AG09319 (cell line): Measurements from ENCODE around the gene ITGB3.

Experiments used
- DNase-seq: peaks from one replicate; pipeline ENCODE4 v3.0.0-alpha.2; 2010; ENCODE audit warnings: low read depth; ENCODE audit errors: extremely low read depth
- TF ChIP-seq, protein P1 (sequence below): IDR thresholded peaks from 2 replicates; pipeline ENCODE4 v1.5.1; 2011; ENCODE audit warnings: low read depth, mild to moderate bottlenecking, inconsistent platforms, low read length, moderate library complexity

ITGB3 gene

DNA sequence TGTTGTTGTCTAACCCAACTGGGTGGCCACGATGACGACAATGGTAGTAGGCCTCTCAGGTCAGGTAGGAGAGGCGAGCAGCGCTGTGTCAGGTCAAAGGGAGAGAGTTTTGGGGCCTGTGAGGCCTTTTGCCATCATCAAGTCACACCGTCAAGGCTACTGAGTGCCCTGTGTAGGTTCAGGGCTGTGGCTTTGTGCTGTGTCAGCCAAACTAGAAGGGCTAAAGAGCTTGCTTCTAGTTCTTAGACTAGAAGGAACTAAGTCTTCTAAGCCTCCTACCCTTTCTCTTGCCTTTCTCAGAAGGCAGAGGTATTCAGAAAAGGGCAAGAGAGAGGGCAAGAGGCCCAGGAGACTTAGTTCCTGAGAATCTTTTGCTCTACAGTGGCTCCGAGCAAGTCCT is 45.1 kb downstream of the ITGB3 start:
- TF ChIP-seq, protein P1, sequence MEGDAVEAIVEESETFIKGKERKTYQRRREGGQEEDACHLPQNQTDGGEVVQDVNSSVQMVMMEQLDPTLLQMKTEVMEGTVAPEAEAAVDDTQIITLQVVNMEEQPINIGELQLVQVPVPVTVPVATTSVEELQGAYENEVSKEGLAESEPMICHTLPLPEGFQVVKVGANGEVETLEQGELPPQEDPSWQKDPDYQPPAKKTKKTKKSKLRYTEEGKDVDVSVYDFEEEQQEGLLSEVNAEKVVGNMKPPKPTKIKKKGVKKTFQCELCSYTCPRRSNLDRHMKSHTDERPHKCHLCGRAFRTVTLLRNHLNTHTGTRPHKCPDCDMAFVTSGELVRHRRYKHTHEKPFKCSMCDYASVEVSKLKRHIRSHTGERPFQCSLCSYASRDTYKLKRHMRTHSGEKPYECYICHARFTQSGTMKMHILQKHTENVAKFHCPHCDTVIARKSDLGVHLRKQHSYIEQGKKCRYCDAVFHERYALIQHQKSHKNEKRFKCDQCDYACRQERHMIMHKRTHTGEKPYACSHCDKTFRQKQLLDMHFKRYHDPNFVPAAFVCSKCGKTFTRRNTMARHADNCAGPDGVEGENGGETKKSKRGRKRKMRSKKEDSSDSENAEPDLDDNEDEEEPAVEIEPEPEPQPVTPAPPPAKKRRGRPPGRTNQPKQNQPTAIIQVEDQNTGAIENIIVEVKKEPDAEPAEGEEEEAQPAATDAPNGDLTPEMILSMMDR: no peak
- DNase-seq: no peak

DNA sequence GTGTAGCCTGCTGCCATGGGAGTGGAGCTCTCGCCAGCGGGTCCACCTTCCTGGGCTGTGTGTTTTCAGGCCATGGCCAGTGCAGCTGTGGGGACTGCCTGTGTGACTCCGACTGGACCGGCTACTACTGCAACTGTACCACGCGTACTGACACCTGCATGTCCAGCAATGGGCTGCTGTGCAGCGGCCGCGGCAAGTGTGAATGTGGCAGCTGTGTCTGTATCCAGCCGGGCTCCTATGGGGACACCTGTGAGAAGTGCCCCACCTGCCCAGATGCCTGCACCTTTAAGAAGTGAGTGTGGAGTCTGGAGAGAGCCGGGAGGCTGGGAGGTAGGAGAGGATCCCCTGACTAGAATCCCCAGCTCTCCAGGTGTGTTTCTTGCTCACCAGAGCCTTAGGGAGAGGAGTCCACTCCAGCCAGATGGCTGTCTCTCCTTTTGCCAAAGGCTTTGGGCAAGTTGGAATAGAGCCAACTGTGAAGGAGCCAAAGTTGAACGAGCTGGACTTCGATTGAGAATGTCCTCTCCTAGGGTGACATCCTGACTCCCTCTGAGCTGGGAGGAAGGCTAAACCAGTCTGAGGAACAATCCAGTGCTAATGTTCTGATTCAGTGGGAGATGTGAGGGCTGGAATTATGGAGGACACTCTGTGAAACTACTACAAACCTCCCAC is 45.7 kb downstream of the ITGB3 start:
- no peak for DNase-seq
- TF ChIP-seq, protein P1: no peak

DNA sequence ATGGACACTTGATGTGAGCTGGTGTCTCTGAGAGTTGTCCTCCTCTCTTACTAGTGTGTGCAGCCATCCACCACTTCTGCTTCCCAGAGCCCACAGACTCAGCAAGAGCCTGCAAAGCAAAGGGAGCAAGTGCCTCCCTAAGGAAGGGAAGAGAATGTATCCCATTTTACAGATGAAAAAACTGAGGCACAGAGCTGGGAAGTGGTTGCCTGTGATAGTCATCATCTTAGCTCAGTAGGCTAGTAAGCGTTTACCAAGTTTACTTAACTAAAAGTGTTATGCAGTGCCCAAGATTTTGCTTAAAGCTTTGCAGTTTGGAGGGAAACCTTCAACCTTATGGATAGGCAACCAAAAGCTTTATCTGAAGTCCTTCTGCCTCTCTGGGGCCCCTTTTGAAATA is 47.1 kb downstream of the ITGB3 start:
- no peak for DNase-seq
- TF ChIP-seq, protein P1: no peak

DNA sequence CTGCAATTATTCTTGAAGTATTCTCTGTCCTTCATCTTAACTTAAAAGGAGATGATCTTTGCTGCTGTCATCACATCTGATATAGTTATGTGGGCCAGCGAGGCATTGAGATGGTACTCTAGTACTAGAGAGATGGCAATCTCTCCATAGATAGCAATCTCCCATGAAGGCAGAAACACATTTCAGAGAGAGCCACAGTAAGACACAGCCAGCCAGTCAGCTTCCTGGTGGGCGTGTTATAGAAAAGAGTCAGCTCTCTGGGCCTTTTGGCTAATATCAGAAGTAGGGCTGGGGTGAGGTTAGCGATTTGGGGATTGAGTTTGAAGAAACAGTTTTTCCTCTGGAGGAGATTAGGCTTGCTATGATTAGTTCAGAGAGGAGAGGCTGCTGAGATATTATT is 47.5 kb downstream of the ITGB3 start:
- DNase-seq: no peak
- TF ChIP-seq, protein P1: no peak

DNA sequence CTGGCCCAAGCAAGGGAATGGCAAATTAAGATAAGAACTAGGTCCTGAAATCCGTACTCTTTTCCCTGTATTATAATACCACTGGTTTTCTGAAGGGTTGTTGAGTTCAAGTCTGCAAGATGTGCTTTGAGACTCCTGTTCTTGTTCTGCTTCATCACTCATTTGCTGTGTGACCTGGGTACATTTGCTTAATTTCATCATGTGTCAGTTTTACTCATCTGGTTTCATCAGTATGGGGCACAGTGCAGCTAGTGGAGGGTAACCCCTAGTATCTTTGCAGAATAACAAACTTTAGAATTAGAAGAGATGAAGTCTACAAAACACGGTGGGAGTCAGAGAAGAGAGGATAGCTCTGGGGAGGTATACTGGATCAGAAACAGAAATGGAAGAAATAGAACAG is 48.2 kb downstream of the ITGB3 start:
- DNase-seq: no peak
- TF ChIP-seq, protein P1: no peak

DNA sequence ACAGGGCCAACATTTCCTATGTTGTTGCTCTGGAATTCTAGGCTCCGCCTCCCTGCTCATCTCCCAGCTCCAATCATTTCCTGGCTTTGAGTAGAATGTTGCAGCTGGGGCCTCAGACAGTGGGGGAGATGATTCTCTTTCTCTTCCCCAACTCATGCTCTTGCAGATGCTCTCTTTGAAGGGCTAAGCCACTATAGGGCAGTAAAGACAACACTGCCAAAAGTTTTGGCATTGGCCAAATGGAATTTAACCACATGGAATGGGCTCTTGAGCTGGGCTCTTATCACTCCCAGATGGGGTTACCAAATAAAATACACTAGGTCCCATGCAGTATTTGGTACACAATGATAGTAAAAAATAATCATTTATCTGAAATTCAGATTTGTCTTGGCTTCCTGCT is 50.6 kb downstream of the ITGB3 start:
- TF ChIP-seq, protein P1: no peak
- no peak for DNase-seq

DNA sequence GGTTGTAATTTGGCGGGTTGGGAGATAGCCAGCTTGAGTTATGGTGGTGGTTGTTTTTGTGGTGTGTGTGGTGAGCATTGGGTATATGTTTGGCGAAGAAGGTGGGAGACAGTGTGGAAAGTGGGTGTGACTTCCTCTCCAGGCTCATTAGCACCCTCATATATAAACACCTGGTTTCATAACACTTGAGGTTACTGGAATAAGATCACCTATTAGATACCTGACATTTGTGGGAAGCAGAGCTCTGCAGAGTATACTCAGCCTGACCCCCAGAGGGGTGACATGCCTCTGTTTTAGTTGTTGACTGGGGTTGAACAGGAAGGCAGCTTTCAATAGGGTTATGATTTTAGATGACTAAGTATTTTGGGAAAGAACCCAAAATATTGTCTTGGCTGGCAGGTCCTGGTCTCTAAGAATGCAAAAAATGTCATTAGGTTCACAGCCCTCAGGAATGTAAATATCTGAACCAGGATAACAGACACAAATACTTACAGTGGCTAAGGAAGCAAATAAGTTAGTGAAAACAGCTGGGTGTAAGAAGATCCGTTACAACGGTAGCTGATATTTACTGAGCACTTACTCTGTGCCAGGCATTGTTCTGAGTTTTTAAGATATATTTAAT is 51.8 kb downstream of the ITGB3 start:
- peak; percentile 80 for DNase-seq
- TF ChIP-seq, protein P1: no peak
